PC-9 (cell line): Measurements from ENCODE around the gene CTSD.

Experiments
- EZH2 ChIP-seq: fragments of 200-600 bp; sonication (generic); IDR thresholded peaks from 2 replicates; pipeline ENCODE4 v1.8.0; 2017; ENCODE audit warnings: antibody characterized with exemption, low read depth
- TF ChIP-seq, protein P1 (sequence below): fragments of 200-600 bp; sonication (generic); conservative IDR thresholded peaks from 2 replicates; pipeline ENCODE4 v1.6.1; 2017; ENCODE audit warnings: mixed run types, antibody characterized with exemption, mild to moderate bottlenecking, moderate library complexity

DNA sequence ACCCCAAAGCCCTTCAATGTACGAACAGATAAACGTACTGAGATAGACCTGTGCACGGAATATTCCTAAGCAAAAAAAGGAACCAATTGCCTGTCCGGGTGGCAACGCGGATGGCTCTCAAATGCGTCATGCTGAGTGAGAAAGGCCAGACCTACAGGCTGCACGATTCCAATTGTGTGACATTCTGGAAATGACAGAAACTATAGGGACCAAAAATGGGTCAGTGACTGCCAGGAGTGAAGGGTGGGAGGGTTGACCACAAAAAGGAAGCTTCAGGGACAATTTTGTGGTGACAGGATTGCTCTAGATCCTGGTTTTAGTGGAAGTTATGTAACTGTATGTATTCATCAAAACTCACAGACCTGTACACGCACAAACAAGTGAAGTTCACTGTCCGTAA, 47.0 kb upstream of the CTSD start:
- TF ChIP-seq, protein P1, sequence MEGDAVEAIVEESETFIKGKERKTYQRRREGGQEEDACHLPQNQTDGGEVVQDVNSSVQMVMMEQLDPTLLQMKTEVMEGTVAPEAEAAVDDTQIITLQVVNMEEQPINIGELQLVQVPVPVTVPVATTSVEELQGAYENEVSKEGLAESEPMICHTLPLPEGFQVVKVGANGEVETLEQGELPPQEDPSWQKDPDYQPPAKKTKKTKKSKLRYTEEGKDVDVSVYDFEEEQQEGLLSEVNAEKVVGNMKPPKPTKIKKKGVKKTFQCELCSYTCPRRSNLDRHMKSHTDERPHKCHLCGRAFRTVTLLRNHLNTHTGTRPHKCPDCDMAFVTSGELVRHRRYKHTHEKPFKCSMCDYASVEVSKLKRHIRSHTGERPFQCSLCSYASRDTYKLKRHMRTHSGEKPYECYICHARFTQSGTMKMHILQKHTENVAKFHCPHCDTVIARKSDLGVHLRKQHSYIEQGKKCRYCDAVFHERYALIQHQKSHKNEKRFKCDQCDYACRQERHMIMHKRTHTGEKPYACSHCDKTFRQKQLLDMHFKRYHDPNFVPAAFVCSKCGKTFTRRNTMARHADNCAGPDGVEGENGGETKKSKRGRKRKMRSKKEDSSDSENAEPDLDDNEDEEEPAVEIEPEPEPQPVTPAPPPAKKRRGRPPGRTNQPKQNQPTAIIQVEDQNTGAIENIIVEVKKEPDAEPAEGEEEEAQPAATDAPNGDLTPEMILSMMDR: no peak
- no peak for TF ChIP-seq EZH2
